SH-SY5Y (cell line): Measurements from ENCODE around the gene DENND5B.

Source experiments
- GATA2 ChIP-seq: IDR thresholded peaks from 2 replicates; pipeline ENCODE4 v1.6.1; 2011; ENCODE audit warnings: mild to moderate bottlenecking, low read depth, low read length
- GATA3 ChIP-seq: IDR thresholded peaks from 2 replicates; pipeline ENCODE4 v1.6.1; 2011; ENCODE audit warnings: low read depth, mild to moderate bottlenecking, low read length, moderate library complexity

DNA sequence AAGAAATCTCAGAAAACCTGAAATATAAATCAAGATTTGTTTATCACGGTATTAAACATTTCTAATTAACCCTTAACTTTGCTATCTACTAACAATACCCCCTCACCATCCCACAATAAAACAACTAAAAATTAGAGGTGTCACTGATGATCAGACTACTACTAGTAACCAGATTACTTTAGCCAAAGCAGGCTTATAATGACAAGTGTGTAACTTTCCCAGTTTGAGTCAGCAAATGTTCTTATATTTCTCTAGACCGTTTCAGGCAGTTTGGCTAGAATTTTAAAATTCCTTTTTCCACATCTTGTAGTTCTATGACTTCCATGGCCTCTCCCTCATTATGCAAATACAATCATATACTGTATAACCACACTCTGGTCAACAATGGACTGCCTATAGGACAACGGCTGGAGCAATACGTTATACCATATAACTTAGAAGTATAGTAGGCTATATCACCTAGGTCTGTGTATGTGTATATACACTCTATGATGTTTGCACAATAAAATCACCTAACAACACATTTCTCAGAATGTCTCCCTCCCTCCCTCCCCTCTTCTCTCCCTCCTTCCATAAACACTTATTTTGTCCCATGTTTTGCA lies 102.1 kb downstream of the DENND5B start:
- TF ChIP-seq GATA2 (no peak), GATA3 (no peak)
